Kidney glomerular epithelial cell (primary cell): ENCODE measurements around the gene HSF5.

Experiments
- DNase-seq: peaks from one replicate; lab custom pipeline; 2025; lab: John Stamatoyannopoulos, UW

The HSF5 gene

GRCh38 chr17:58385359-58385899 lies 102.8 kb downstream of the HSF5 start:
- DNase-seq: no peak

- DNase-seq: no peak
Observed at GRCh38 chr17:58384897-58385296, 103.3 kb downstream of the HSF5 start.

- DNase-seq: no peak
Observed at GRCh38 chr17:58383892-58384462, 104.2 kb downstream of the HSF5 start.

GRCh38 chr17:58382872-58383242 lies 105.4 kb downstream of the HSF5 start:
- no peak for DNase-seq

- no peak for DNase-seq
Observed at GRCh38 chr17:58382108-58382871, 105.9 kb downstream of the HSF5 start.

GRCh38 chr17:58381124-58382035 lies 106.8 kb downstream of the HSF5 start:
- DNase-seq: no peak

- no peak for DNase-seq
Observed at GRCh38 chr17:58380207-58381123, 107.7 kb downstream of the HSF5 start.

- no peak for DNase-seq
Observed at GRCh38 chr17:58379511-58379824, 108.7 kb downstream of the HSF5 start.

- DNase-seq: no peak
Observed at GRCh38 chr17:58378733-58379510, 109.3 kb downstream of the HSF5 start.

- DNase-seq: no peak
Observed at GRCh38 chr17:58377661-58378060, 110.5 kb downstream of the HSF5 start.

- no peak for DNase-seq
Observed at GRCh38 chr17:58377093-58377601, 111.1 kb downstream of the HSF5 start.

GRCh38 chr17:58376472-58377000 lies 111.7 kb downstream of the HSF5 start:
- DNase-seq: no peak

- DNase-seq: no peak
Observed at GRCh38 chr17:58375811-58376210, 112.4 kb downstream of the HSF5 start.

- no peak for DNase-seq
Observed at GRCh38 chr17:58375256-58375655, 113.0 kb downstream of the HSF5 start.

GRCh38 chr17:58373923-58374322 lies 114.3 kb downstream of the HSF5 start:
- no peak for DNase-seq

- DNase-seq: no peak
Observed at GRCh38 chr17:58373003-58373402, 115.2 kb downstream of the HSF5 start.

GRCh38 chr17:58371300-58371950 lies 116.8 kb downstream of the HSF5 start:
- no peak for DNase-seq

GRCh38 chr17:58370716-58371115 lies 117.5 kb downstream of the HSF5 start:
- DNase-seq: no peak

- no peak for DNase-seq
Observed at GRCh38 chr17:58370309-58370708, 117.9 kb downstream of the HSF5 start.
